GM18520 (cell line): ENCODE results near the gene PTPRF.

Source experiments
- ATAC-seq: cut with Tn5 transposase; IDR thresholded peaks from one replicate; pipeline ENCODE4 v1.9.1; 2021; ENCODE audit not compliant: unreplicated experiment

Gene PTPRF

GRCh38 chr1:43576521-43576920 is 45.8 kb downstream of the PTPRF start:
- no peak for ATAC-seq

GRCh38 chr1:43577655-43578542 is 47.2 kb downstream of the PTPRF start:
- no peak for ATAC-seq

GRCh38 chr1:43580039-43580438 is 49.4 kb downstream of the PTPRF start:
- ATAC-seq: no peak

- ATAC-seq: peak; percentile 69
Observed at GRCh38 chr1:43582162-43582566, 51.5 kb downstream of the PTPRF start.

- no peak for ATAC-seq
Observed at GRCh38 chr1:43583058-43583457, 52.4 kb downstream of the PTPRF start.

GRCh38 chr1:43584204-43584603 is 53.5 kb downstream of the PTPRF start:
- no peak for ATAC-seq

GRCh38 chr1:43585557-43585956 is 54.9 kb downstream of the PTPRF start:
- no peak for ATAC-seq

GRCh38 chr1:43586136-43586731 is 55.6 kb downstream of the PTPRF start:
- ATAC-seq: no peak

GRCh38 chr1:43587001-43587400 is 56.3 kb downstream of the PTPRF start:
- ATAC-seq: no peak

- no peak for ATAC-seq
Observed at GRCh38 chr1:43587594-43587993, 56.9 kb downstream of the PTPRF start.

GRCh38 chr1:43588592-43588991 is 57.9 kb downstream of the PTPRF start:
- no peak for ATAC-seq

GRCh38 chr1:43590388-43590925 is 59.8 kb downstream of the PTPRF start:
- ATAC-seq: no peak

- ATAC-seq: no peak
Observed at GRCh38 chr1:43591181-43591580, 60.5 kb downstream of the PTPRF start.

GRCh38 chr1:43592051-43592665 is 61.5 kb downstream of the PTPRF start:
- no peak for ATAC-seq

- ATAC-seq: no peak
Observed at GRCh38 chr1:43592974-43593683, 62.4 kb downstream of the PTPRF start.

GRCh38 chr1:43596579-43596978 is 65.9 kb downstream of the PTPRF start:
- no peak for ATAC-seq

- no peak for ATAC-seq
Observed at GRCh38 chr1:43597028-43597427, 66.3 kb downstream of the PTPRF start.

GRCh38 chr1:43597721-43598120 is 67.0 kb downstream of the PTPRF start:
- ATAC-seq: no peak

GRCh38 chr1:43598622-43599021 is 67.9 kb downstream of the PTPRF start:
- ATAC-seq: no peak

- no peak for ATAC-seq
Observed at GRCh38 chr1:43600033-43601020, 69.6 kb downstream of the PTPRF start.
